Calu3 (cell line): ENCODE data around the gene RPN1. TPM values are rescaled to one million over a fixed set of nuclear protein-coding genes. Genes with fewer than 3 reads are reported as not detected.
"Not testable (repeated sequence)": the region's sequence is repeated elsewhere in the genome, so short reads cannot be mapped to it uniquely, and the experiment has no call there.

Experiments
- BruUV-seq: library from RNA; stranded (reverse); fragments of 400-500 nt; replicated peaks from 2 replicates; lab custom pipeline; 2021; lab: Mats Ljungman, UMichigan
- CTCF ChIA-PET: fragments of 300-600 bp; sonication (Branson Sonifier 250); formaldehyde crosslinking; loops from one replicate; lab custom pipeline; 2022; ENCODE audit warnings: antibody characterized with exemption; lab: Charles Lee
- DNase-seq: peaks from one replicate; pipeline ENCODE4 v3.0.0; 2022
- H3K27ac Mint-ChIP-seq: one replicate; pipeline ENCODE4 v1.8.0; 2022; ENCODE audit warnings: mixed read lengths; ENCODE audit not compliant: unreplicated experiment
- H3K27me3 Mint-ChIP-seq: one replicate; pipeline ENCODE4 v1.8.0; 2022; ENCODE audit warnings: mixed read lengths; ENCODE audit not compliant: unreplicated experiment
- H3K36me3 Mint-ChIP-seq: one replicate; pipeline ENCODE4 v1.8.0; 2022; ENCODE audit warnings: mild to moderate bottlenecking, moderate library complexity, mixed read lengths; ENCODE audit not compliant: insufficient read depth, unreplicated experiment
- H3K4me1 Mint-ChIP-seq: one replicate; pipeline ENCODE4 v1.8.0; 2022; ENCODE audit warnings: mild to moderate bottlenecking, low read depth, mixed read lengths; ENCODE audit not compliant: unreplicated experiment
- H3K4me3 Mint-ChIP-seq: one replicate; pipeline ENCODE4 v1.8.0; 2022; ENCODE audit warnings: mild to moderate bottlenecking, low read depth, moderate library complexity, mixed read lengths; ENCODE audit not compliant: unreplicated experiment
- H3K9me3 Mint-ChIP-seq: one replicate; pipeline ENCODE4 v1.8.0; 2022; ENCODE audit warnings: low read depth, mixed read lengths; ENCODE audit not compliant: unreplicated experiment
- CTCF ChIP-seq: fragments of 200-600 bp; IDR thresholded peaks from one replicate; pipeline ENCODE4 v1.8.0; 2022; ENCODE audit warnings: antibody characterized with exemption; ENCODE audit not compliant: unreplicated experiment
- intact Hi-C: fragments of 100-400 bp; cut with micrococcal nuclease; formaldehyde crosslinking; loops from one replicate; pipeline ENCODE4 v1.10.0; 2022; ENCODE audit not compliant: unreplicated experiment
- total RNA-seq: library from RNA; stranded (reverse); gene quantifications from 2 replicates; pipeline ENCODE4 v1.2.3, GENCODE V29; 2022

Gene RPN1
- total RNA-seq, 1 experiment from 2014 or later, result 474 TPM

- no peak overlapping the region for H3K4me3 Mint-ChIP-seq
- TF ChIP-seq CTCF, result no peak
- CTCF ChIA-PET, result no interaction called here
- peaks cover 30% of the 10 kb centered on the region for H3K27me3 Mint-ChIP-seq
- no TSS peak for BruUV-seq
- intact Hi-C loops, result no loop called here
- H3K9me3 Mint-ChIP-seq, result no peaks in the 10 kb centered on the region
- DNase-seq, result no peak
- no peaks in the 10 kb centered on the region for H3K36me3 Mint-ChIP-seq
- no peak overlapping the region for H3K27ac Mint-ChIP-seq
- H3K4me1 Mint-ChIP-seq, result peaks cover 6% of the 10 kb centered on the region
Measured at GRCh38 chr3:128592864-128593263, 57.8 kb downstream of the RPN1 start.

GRCh38 chr3:128591738-128592426 lies 58.7 kb downstream of the RPN1 start:
- peaks cover 6% of the 10 kb centered on the region for H3K4me1 Mint-ChIP-seq
- no peak overlapping the region for H3K4me3 Mint-ChIP-seq
- no peak for DNase-seq
- H3K9me3 Mint-ChIP-seq, result peaks cover 3% of the 10 kb centered on the region
- CTCF ChIA-PET, result interaction anchor here (0.5 kb wide), 1 partner anchor 569 kb away, joined by 3 read pairs; no protein-coding TSS in a partner anchor
- H3K27me3 Mint-ChIP-seq, result peaks cover 39% of the 10 kb centered on the region
- no TSS peak for BruUV-seq
- intact Hi-C loops, result no loop called here
- H3K36me3 Mint-ChIP-seq, result no peaks in the 10 kb centered on the region
- no peak for TF ChIP-seq CTCF
- no peak overlapping the region for H3K27ac Mint-ChIP-seq

GRCh38 chr3:128590948-128591347 lies 59.7 kb downstream of the RPN1 start:
- CTCF ChIA-PET, result interaction anchor here (0.6 kb wide), 1 partner anchor 95 kb away, joined by 4 read pairs; no protein-coding TSS in a partner anchor
- Mint-ChIP-seq H3K27ac (no peak overlapping the region), H3K4me3 (no peak overlapping the region), H3K36me3 (no peaks in the 10 kb centered on the region), H3K9me3 (peaks cover 3% of the 10 kb centered on the region), H3K27me3 (peaks cover 43% of the 10 kb centered on the region), H3K4me1 (peaks cover 9% of the 10 kb centered on the region)
- no TSS peak for BruUV-seq
- no peak for DNase-seq
- intact Hi-C loops, result no loop called here
- peak; percentile 24 for TF ChIP-seq CTCF

GRCh38 chr3:128589985-128590384 lies 60.6 kb downstream of the RPN1 start:
- not testable (repeated sequence) for DNase-seq, H3K36me3 Mint-ChIP-seq, BruUV-seq, H3K27ac Mint-ChIP-seq, H3K4me3 Mint-ChIP-seq, H3K9me3 Mint-ChIP-seq
- intact Hi-C loops, result loop anchor here (10.0 kb wide), 3 partner anchors 285 to 575 kb away; no protein-coding TSS in a partner anchor
- CTCF ChIA-PET, result interaction anchor here (0.5 kb wide), 1 partner anchor 19 kb away, joined by 3 read pairs; no protein-coding TSS in a partner anchor
- H3K27me3 Mint-ChIP-seq, result peaks cover 43% of the 10 kb centered on the region
- H3K4me1 Mint-ChIP-seq, result peaks cover 18% of the 10 kb centered on the region

- H3K27ac Mint-ChIP-seq, result no peak overlapping the region
- H3K36me3 Mint-ChIP-seq, result no peaks in the 10 kb centered on the region
- TF ChIP-seq CTCF, result no peak
- no TSS peak for BruUV-seq
- H3K27me3 Mint-ChIP-seq, result peaks cover 42% of the 10 kb centered on the region
- H3K9me3 Mint-ChIP-seq, result peaks cover 3% of the 10 kb centered on the region
- CTCF ChIA-PET, result interaction anchor here (1.4 kb wide), 1 partner anchor 20 kb away, joined by 7 read pairs; no protein-coding TSS in a partner anchor
- intact Hi-C loops, result loop anchor here (10.0 kb wide), 3 partner anchors 283 to 573 kb away; no protein-coding TSS in a partner anchor
- H3K4me3 Mint-ChIP-seq, result no peak overlapping the region
- H3K4me1 Mint-ChIP-seq, result peaks cover 21% of the 10 kb centered on the region
- no peak for DNase-seq
Measured at GRCh38 chr3:128588147-128588546, 62.5 kb downstream of the RPN1 start.
